DND-41 (cell line): ENCODE measurements around the gene PVRIG.
"Not testable (repeated sequence)": the region's sequence is repeated elsewhere in the genome, so short reads cannot be mapped to it uniquely, and the experiment has no call there.

Experiments used
- ATAC-seq: fragments of 200-7000 bp; cut with Tn5 transposase; 3 replicates; pipeline ENCODE4 v1.9.1; 2021; ENCODE audit warnings: low read depth; ENCODE audit not compliant: insufficient read depth
- DNase-seq: peaks from one replicate; pipeline ENCODE4 v3.0.0-alpha.2; 2020
- H2AFZ ChIP-seq: 2 replicates; pipeline ENCODE4 v1.6.0; 2012; ENCODE audit warnings: low read depth, low read length
- H3K27ac ChIP-seq: 2 replicates; pipeline ENCODE4 v1.5.1; 2012; ENCODE audit warnings: low read length, inconsistent platforms
- H3K27me3 ChIP-seq: fragments of 200-600 bp; sonication (generic); 2 replicates; pipeline ENCODE4 v1.6.0; 2012; ENCODE audit warnings: low read length, mild to moderate bottlenecking, inconsistent platforms; ENCODE audit not compliant: insufficient read depth, poor library complexity
- H3K36me3 ChIP-seq: 2 replicates; pipeline ENCODE4 v1.5.1; 2012; ENCODE audit warnings: low read length, inconsistent platforms; ENCODE audit not compliant: insufficient read depth
- H3K4me1 ChIP-seq: 2 replicates; pipeline ENCODE4 v1.5.1; 2012; ENCODE audit warnings: mild to moderate bottlenecking, low read length; ENCODE audit not compliant: insufficient read depth
- H3K4me2 ChIP-seq: 2 replicates; pipeline ENCODE4 v1.6.0; 2012; ENCODE audit warnings: mild to moderate bottlenecking, moderate library complexity, low read length, inconsistent platforms; ENCODE audit not compliant: insufficient read depth
- H3K4me3 ChIP-seq, 2 experiments: fragments of 200-600 bp in 1 of 2; shearing (Covaris generic) in 1 of 2; 2 replicates each; pipeline ENCODE4 v1.5.1; 2012 to 2016; ENCODE audit warnings: inconsistent platforms in 2 of 2, low read length in 2 of 2, mild to moderate bottlenecking in 2 of 2, low read depth in 1 of 2, moderate library complexity in 1 of 2
- H3K79me2 ChIP-seq: 2 replicates; pipeline ENCODE4 v1.6.0; 2012; ENCODE audit warnings: low read length, inconsistent platforms; ENCODE audit not compliant: insufficient read depth
- H3K9ac ChIP-seq: 2 replicates; pipeline ENCODE4 v1.6.0; 2012; ENCODE audit warnings: low read depth, mild to moderate bottlenecking, inconsistent platforms, low read length, moderate library complexity
- H3K9me3 ChIP-seq: 2 replicates; pipeline ENCODE4 v1.5.1; 2012; ENCODE audit warnings: low read length, moderate library complexity, mild to moderate bottlenecking, inconsistent platforms; ENCODE audit not compliant: insufficient read depth, severe bottlenecking
- H4K20me1 ChIP-seq: 2 replicates; pipeline ENCODE4 v1.6.0; 2012; ENCODE audit warnings: low read length; ENCODE audit not compliant: insufficient read depth
- CTCF ChIP-seq: IDR thresholded peaks from 2 replicates; pipeline ENCODE4 v1.5.1; 2012; ENCODE audit warnings: borderline replicate concordance, low read length, moderate library complexity, mild to moderate bottlenecking; ENCODE audit not compliant: poor library complexity, severe bottlenecking; ENCODE audit errors: extremely low read depth
- EZH2 ChIP-seq: IDR thresholded peaks from 3 replicates; pipeline ENCODE4 v1.6.1; 2012; ENCODE audit warnings: borderline replicate concordance, low read depth, mild to moderate bottlenecking, moderate library complexity, low read length, inconsistent platforms; ENCODE audit not compliant: severe bottlenecking

The PVRIG gene

GRCh38 chr7:100264669-100265165, 45.0 kb downstream of the PVRIG start:
- H3K4me2 ChIP-seq, H3K9ac ChIP-seq, H3K9me3 ChIP-seq, H3K27ac ChIP-seq, H2AFZ ChIP-seq, H3K4me3 ChIP-seq, DNase-seq, H3K27me3 ChIP-seq, ATAC-seq, H3K4me1 ChIP-seq: not testable (repeated sequence)
- peaks cover 31% of the 10 kb centered on the region; the same call in 1 of the 2 replicates for H4K20me1 ChIP-seq
- peaks cover 69% of the 10 kb centered on the region for H3K79me2 ChIP-seq
- H3K36me3 ChIP-seq = peaks cover 14% of the 10 kb centered on the region

GRCh38 chr7:100265851-100266250, 46.1 kb downstream of the PVRIG start:
- H3K27ac ChIP-seq, H3K4me1 ChIP-seq, H3K9me3 ChIP-seq, DNase-seq, H3K4me2 ChIP-seq, H3K27me3 ChIP-seq, H3K4me3 ChIP-seq, H2AFZ ChIP-seq, H3K9ac ChIP-seq: not testable (repeated sequence)
- Histone ChIP-seq H3K36me3 (peaks cover 14% of the 10 kb centered on the region), H4K20me1 (peaks cover 34% of the 10 kb centered on the region; the same call in 1 of the 2 replicates), H3K79me2 (peaks cover 73% of the 10 kb centered on the region)
- ATAC-seq = 0 out of 3 replicates have a peak, but pooled peaks have one; percentile 46

GRCh38 chr7:100266576-100267354, 47.0 kb downstream of the PVRIG start:
- Histone ChIP-seq H3K4me3 (no peak overlapping the region), H3K9ac (no peak overlapping the region), H2AFZ (no peak overlapping the region), H3K4me1 (peaks cover 9% of the 10 kb centered on the region), H3K27me3 (no peaks in the 10 kb centered on the region), H3K27ac (no peak overlapping the region), H3K9me3 (no peaks in the 10 kb centered on the region), H3K36me3 (peaks cover 14% of the 10 kb centered on the region), H3K79me2 (peaks cover 80% of the 10 kb centered on the region), H4K20me1 (peaks cover 33% of the 10 kb centered on the region; the same call in 1 of the 2 replicates), H3K4me2 (no peak overlapping the region)
- ATAC-seq = no peak
- no peak for DNase-seq
- TF ChIP-seq EZH2 = no peak
- TF ChIP-seq CTCF = no peak

GRCh38 chr7:100267648-100268047, 47.9 kb downstream of the PVRIG start:
- Histone ChIP-seq H3K36me3 (peaks cover 14% of the 10 kb centered on the region), H3K27me3 (no peaks in the 10 kb centered on the region), H3K9me3 (no peaks in the 10 kb centered on the region), H4K20me1 (peaks cover 33% of the 10 kb centered on the region; the same call in 1 of the 2 replicates), H3K27ac (no peak overlapping the region), H2AFZ (no peak overlapping the region), H3K9ac (no peak overlapping the region), H3K79me2 (peaks cover 77% of the 10 kb centered on the region), H3K4me2 (no peak overlapping the region), H3K4me3 (no peak overlapping the region), H3K4me1 (peaks cover 14% of the 10 kb centered on the region)
- no peak for DNase-seq
- ATAC-seq = no peak
- no peak for TF ChIP-seq EZH2
- TF ChIP-seq CTCF = no peak

- H3K27me3 ChIP-seq, H3K27ac ChIP-seq, H2AFZ ChIP-seq, H3K4me2 ChIP-seq, H3K9me3 ChIP-seq, H3K9ac ChIP-seq, H3K4me3 ChIP-seq, DNase-seq, ATAC-seq: not testable (repeated sequence)
- peaks cover 66% of the 10 kb centered on the region for H3K79me2 ChIP-seq
- peaks cover 10% of the 10 kb centered on the region; the same call in 1 of the 2 replicates for H3K36me3 ChIP-seq
- peaks cover 19% of the 10 kb centered on the region for H3K4me1 ChIP-seq
- H4K20me1 ChIP-seq = peaks cover 33% of the 10 kb centered on the region; the same call in 1 of the 2 replicates
These were observed 49.1 kb downstream of the PVRIG start for GRCh38 chr7:100268882-100269281.

GRCh38 chr7:100269306-100270045, 49.7 kb downstream of the PVRIG start:
- peak overlapping the region; percentile 36; the same call in 1 of the 2 replicates for H3K4me2 ChIP-seq
- H2AFZ ChIP-seq, H3K27me3 ChIP-seq, H3K27ac ChIP-seq, DNase-seq, H3K9ac ChIP-seq, ATAC-seq, H3K9me3 ChIP-seq, H3K4me3 ChIP-seq: not testable (repeated sequence)
- H4K20me1 ChIP-seq = peaks cover 30% of the 10 kb centered on the region; the same call in 1 of the 2 replicates
- H3K4me1 ChIP-seq = peaks cover 19% of the 10 kb centered on the region
- H3K79me2 ChIP-seq = peaks cover 60% of the 10 kb centered on the region
- H3K36me3 ChIP-seq = peaks cover 10% of the 10 kb centered on the region; the same call in 1 of the 2 replicates
